ENCODE results near the gene MAPK1.
"Not testable (repeated sequence)": the region's sequence is repeated elsewhere in the genome, so short reads cannot be mapped to it uniquely, and the experiment has no call there.

Gene MAPK1

GRCh38 chr22:21720191-21720859 is 147.1 kb downstream of the MAPK1 start:
- not testable (repeated sequence) for DNase-seq

GRCh38 chr22:21719024-21719423 is 148.4 kb downstream of the MAPK1 start:
- no peak for DNase-seq

- DNase-seq, result no peak
Measured at GRCh38 chr22:21718499-21718898, 148.9 kb downstream of the MAPK1 start.

- DNase-seq, result not testable (repeated sequence)
Measured at GRCh38 chr22:21716395-21717122, 150.9 kb downstream of the MAPK1 start.

- no peak for DNase-seq
Measured at GRCh38 chr22:21714786-21715185, 152.7 kb downstream of the MAPK1 start.

GRCh38 chr22:21714059-21714770 is 153.2 kb downstream of the MAPK1 start:
- DNase-seq, result no peak

GRCh38 chr22:21713428-21714058 is 153.9 kb downstream of the MAPK1 start:
- no peak for DNase-seq

GRCh38 chr22:21712751-21713427 is 154.6 kb downstream of the MAPK1 start:
- peak; percentile 46 for DNase-seq

GRCh38 chr22:21711851-21712250 is 155.6 kb downstream of the MAPK1 start:
- no peak for DNase-seq

- no peak for DNase-seq
Measured at GRCh38 chr22:21710156-21710555, 157.3 kb downstream of the MAPK1 start.

GRCh38 chr22:21709688-21710087 is 157.8 kb downstream of the MAPK1 start:
- no peak for DNase-seq

GRCh38 chr22:21708960-21709359 is 158.5 kb downstream of the MAPK1 start:
- DNase-seq, result no peak

GRCh38 chr22:21707677-21708076 is 159.8 kb downstream of the MAPK1 start:
- DNase-seq, result no peak

Measured in stimulated activated naive CD4-positive, alpha-beta T cell treated with Interleukin-2 at 50 U/mL for 16 hours (primary cell).